BJ (cell line): ENCODE measurements around the gene ANP32A. TPM values are rescaled to one million over a fixed set of nuclear protein-coding genes. Genes with fewer than 3 reads are reported as not detected.
A peak's percentile ranks its signal among the peaks of the same experiment; 100 is the strongest.

Source experiments
- CTCF ChIA-PET: fragments of 350-600 bp; formaldehyde crosslinking; extraction: SDS; loops from one replicate; lab custom pipeline; 2021; ENCODE audit warnings: antibody characterized with exemption, inconsistent platforms; lab: Yijun Ruan, JAX
- POLR2A ChIA-PET: fragments of 300-600 bp; sonication (Branson Sonifier 250); formaldehyde crosslinking; extraction: SDS; loops from one replicate; lab custom pipeline; 2021; ENCODE audit warnings: antibody characterized with exemption; lab: Charles Lee
- DNase-seq: peaks from one replicate; pipeline ENCODE4 v3.0.0-alpha.2; 2011; ENCODE audit warnings: low read depth
- H3K27me3 ChIP-seq: 2 replicates; pipeline ENCODE4 v1.6.0; 2011; ENCODE audit warnings: low read length; ENCODE audit not compliant: control insufficient read depth, insufficient read depth
- H3K36me3 ChIP-seq: 2 replicates; pipeline ENCODE4 v1.5.1; 2011; ENCODE audit warnings: low read length; ENCODE audit not compliant: control insufficient read depth, insufficient read depth
- H3K4me3 ChIP-seq: 2 replicates; pipeline ENCODE4 v1.5.1; 2011; ENCODE audit warnings: low read depth, mild to moderate bottlenecking, control low read depth, low read length
- polyA plus RNA-seq: library from polyadenylated mRNA; depleted of rRNA; stranded (reverse); fragments of >200 nt; gene quantifications from 2 replicates; pipeline ENCODE4 v1.2.3, GENCODE V29; 2011
- TF ChIP-seq, protein P1 (sequence below): IDR thresholded peaks from 2 replicates; pipeline ENCODE4 v1.5.1; 2011; ENCODE audit warnings: low read depth, mild to moderate bottlenecking, control low read depth, inconsistent platforms, low read length, moderate library complexity; ENCODE audit not compliant: insufficient read depth

The ANP32A gene
- polyA plus RNA-seq, 1 experiment: 36.2 TPM

DNA sequence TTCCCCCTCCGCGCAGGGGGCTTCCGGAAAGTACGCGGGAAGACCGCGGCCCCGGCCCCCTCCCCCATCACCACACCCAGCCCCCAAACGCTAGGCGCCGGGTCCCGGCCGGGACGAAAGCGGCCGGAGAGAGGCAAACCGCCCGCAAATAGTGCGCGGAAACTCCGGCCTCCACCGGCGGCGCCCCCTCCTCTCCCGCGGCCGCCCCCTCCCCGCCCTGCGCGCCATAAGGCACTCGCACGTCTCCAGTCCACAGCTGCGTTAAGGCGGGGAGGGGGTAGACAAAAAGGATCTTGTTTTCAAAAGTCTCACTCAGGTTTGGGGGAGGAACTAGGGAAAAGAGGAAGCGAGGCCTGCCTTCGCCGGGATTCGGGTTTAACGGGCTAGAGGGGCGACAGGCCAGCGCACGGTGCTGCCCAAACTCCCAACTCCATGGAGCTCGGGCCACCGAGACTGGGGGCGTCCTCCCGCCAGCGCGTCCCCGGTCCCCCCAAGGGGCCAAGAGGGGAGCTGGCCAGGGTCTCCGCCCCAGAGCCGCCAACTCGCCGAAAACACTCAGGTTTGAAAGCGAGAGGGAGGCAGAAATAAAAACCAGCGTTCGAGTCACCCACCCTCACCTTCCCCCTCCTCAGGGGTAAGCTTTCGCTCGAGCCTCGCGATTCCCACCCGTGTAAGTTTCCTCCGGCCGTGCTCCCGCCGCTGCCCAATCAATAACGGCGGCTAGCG, 1.8 kb downstream of the ANP32A start:
- no peaks in the 10 kb centered on the region for H3K27me3 ChIP-seq
- TF ChIP-seq, protein P1, sequence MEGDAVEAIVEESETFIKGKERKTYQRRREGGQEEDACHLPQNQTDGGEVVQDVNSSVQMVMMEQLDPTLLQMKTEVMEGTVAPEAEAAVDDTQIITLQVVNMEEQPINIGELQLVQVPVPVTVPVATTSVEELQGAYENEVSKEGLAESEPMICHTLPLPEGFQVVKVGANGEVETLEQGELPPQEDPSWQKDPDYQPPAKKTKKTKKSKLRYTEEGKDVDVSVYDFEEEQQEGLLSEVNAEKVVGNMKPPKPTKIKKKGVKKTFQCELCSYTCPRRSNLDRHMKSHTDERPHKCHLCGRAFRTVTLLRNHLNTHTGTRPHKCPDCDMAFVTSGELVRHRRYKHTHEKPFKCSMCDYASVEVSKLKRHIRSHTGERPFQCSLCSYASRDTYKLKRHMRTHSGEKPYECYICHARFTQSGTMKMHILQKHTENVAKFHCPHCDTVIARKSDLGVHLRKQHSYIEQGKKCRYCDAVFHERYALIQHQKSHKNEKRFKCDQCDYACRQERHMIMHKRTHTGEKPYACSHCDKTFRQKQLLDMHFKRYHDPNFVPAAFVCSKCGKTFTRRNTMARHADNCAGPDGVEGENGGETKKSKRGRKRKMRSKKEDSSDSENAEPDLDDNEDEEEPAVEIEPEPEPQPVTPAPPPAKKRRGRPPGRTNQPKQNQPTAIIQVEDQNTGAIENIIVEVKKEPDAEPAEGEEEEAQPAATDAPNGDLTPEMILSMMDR: no peak
- POLR2A ChIA-PET: interaction anchor here (0.8 kb wide), 1 partner anchor 562 kb away, joined by 6 read pairs; no protein-coding TSS in a partner anchor
- CTCF ChIA-PET: interaction anchor here (0.6 to 1.2 kb wide), 3 partner anchors 24 to 186 kb away, joined by 3 to 5 read pairs (median 3); no protein-coding TSS in a partner anchor
- H3K4me3 ChIP-seq: peak overlapping the region; percentile 99
- no peaks in the 10 kb centered on the region for H3K36me3 ChIP-seq
- no peak for DNase-seq

DNA sequence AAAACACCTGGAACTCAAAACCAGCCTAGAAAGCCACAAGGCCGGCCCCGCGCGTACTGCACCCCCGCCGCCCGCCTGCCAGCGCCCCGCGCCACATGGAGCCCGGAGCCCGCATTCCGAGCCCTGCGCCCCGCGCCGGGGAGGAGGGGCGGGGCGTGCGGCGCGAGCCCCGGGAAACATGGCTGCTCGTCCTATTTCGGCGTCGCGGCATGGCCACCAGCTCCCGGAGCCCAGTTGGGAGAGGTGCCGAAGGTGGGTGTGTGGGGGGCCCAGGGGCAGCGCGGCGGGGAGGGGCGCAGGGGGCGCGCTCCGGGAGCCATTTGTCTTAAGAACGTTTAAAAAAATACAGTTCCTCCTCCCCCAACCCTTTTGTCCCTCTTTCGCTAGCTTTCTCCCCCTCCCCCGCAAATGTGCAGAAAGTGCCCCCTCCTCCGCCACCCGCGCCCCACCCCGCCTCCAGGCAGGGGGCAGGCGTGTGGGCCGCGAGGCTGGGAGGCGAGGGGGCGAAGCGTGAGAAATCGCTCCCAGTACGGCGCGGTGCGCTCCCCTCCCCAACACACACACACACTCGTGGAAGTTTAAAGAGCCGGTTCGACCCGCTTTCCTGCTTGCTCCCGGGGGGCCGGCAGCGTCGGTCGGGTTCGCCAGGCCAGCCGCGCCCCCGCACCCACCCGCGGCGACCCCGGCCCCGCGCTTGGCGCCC, 2.5 kb downstream of the ANP32A start:
- CTCF ChIA-PET: interaction anchor here (0.6 to 1.2 kb wide), 2 partner anchors 23 to 185 kb away, joined by 3 to 5 read pairs; no protein-coding TSS in a partner anchor
- TF ChIP-seq, protein P1: no peak
- POLR2A ChIA-PET: interaction anchor here (0.6 to 0.8 kb wide), 3 partner anchors 306 to 864 kb away, joined by 3 to 6 read pairs (median 3); no protein-coding TSS in a partner anchor
- DNase-seq: no peak
- H3K4me3 ChIP-seq: peak overlapping the region; percentile 99
- no peaks in the 10 kb centered on the region for H3K27me3 ChIP-seq
- no peaks in the 10 kb centered on the region for H3K36me3 ChIP-seq

DNA sequence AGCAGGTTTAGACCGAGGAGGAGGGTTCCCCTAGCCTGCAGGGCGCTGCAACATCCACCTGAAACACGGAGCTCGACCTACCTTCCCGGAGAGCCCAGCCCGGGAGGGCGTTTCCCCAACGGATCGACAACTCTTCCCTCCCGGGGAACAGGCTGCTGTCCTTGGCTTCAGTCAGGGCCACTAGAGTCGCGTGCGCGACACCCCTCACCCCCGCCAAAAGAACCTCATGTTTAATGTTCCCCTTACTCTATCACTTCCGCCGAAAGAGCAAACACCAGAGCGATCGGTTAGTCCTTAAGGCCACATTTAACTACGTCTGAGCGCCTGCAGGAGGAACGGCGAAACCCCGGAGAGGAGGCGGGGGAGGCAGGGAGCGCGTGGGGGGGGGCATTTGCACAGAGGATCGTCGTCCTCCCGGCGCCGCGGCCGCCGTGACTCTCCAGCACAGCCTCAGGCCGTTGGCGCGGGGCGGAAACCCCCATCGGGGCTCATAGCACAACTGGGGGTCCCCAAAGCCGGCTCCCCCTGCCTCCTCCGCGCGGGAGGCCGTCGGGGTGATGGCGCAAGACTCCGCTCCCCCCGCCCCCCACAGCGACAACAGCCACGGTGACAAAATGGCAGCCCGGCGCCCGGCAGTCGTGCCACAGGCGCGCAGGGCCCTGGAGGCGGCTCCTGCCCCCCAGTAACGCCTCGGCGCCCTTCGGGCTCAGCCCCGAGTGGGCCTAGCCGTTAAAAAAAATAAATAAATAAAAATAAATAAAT, 3.2 kb downstream of the ANP32A start:
- Histone ChIP-seq H3K27me3 (no peaks in the 10 kb centered on the region), H3K36me3 (no peaks in the 10 kb centered on the region), H3K4me3 (peak overlapping the region; percentile 99)
- TF ChIP-seq, protein P1: no peak
- CTCF ChIA-PET: interaction anchor here (1.2 kb wide), 1 partner anchor 23 kb away, joined by 3 read pairs; no protein-coding TSS in a partner anchor
- DNase-seq: no peak
- POLR2A ChIA-PET: interaction anchor here (0.6 to 0.7 kb wide), 2 partner anchors 305 to 863 kb away, joined by 3 read pairs; no protein-coding TSS in a partner anchor

DNA sequence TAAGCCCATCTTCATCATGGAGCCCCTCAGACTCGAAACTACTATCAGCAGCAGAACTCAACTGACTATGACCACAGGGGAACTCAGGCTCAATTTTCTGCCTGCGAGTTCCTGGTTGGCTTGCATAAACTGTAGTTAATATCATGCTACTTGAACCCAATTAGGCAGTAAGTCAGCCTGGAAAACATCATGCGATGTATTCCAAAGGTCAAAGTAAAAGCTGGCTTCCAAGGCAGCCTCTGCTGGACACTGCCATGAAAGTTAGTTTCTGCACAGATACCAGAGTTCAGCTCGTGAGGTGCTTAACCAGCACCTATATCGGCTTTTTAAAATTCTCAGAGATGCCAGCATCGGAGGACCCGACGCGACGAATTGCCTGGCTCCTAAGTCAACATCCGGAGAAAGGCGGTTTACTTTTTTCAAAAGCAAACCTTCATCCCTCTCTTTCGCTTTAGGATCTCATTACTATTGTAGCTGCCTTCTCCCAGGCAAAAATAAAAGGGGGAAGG, 3.8 kb downstream of the ANP32A start:
- Histone ChIP-seq H3K36me3 (no peaks in the 10 kb centered on the region), H3K27me3 (no peaks in the 10 kb centered on the region), H3K4me3 (peak overlapping the region; percentile 99)
- ChIA-PET POLR2A (no interaction called here), CTCF (interaction anchor here (1.2 kb wide), 1 partner anchor 108 kb away, joined by 3 read pairs; no protein-coding TSS in a partner anchor)
- DNase-seq: no peak
- TF ChIP-seq, protein P1: no peak
